ENCODE data around the gene TOR2A.

The TOR2A gene

GRCh38 chr9:127753148-127753547, 18.1 kb upstream of the TOR2A start:
- TF ChIP-seq POLR2A (IDR thresholded peaks at IDR 0.05; ENCODE audit: low read depth, low read length) (no peak), TAF1 (IDR thresholded peaks at IDR 0.05; ENCODE audit: borderline replicate concordance, low read depth, low read length) (no peak), POLR2AphosphoS5 (IDR thresholded peaks at IDR 0.05; ENCODE audit: low read depth, low read length) (no peak)
- FAIRE-seq (no peak), DNase-seq (ENCODE audit: insufficient read length) (no peak)

GRCh38 chr9:127751269-127752054, 16.4 kb upstream of the TOR2A start:
- no peak for FAIRE-seq
- DNase-seq (ENCODE audit: insufficient read length), result no peak
- TF ChIP-seq TAF1 (IDR thresholded peaks at IDR 0.05; ENCODE audit: borderline replicate concordance, low read depth, low read length) (no peak), POLR2AphosphoS5 (IDR thresholded peaks at IDR 0.05; ENCODE audit: low read depth, low read length) (no peak), POLR2A (IDR thresholded peaks at IDR 0.05; ENCODE audit: low read depth, low read length) (no peak)

- no peak for TF ChIP-seq POLR2AphosphoS5 (IDR thresholded peaks at IDR 0.05; ENCODE audit: low read depth, low read length)
- no peak for TF ChIP-seq TAF1 (IDR thresholded peaks at IDR 0.05; ENCODE audit: borderline replicate concordance, low read depth, low read length)
- no peak for TF ChIP-seq POLR2A (IDR thresholded peaks at IDR 0.05; ENCODE audit: low read depth, low read length)
- no peak for DNase-seq (ENCODE audit: insufficient read length)
- FAIRE-seq, result no peak
Observed at GRCh38 chr9:127749090-127749787, 14.1 kb upstream of the TOR2A start.

- no peak for DNase-seq (ENCODE audit: insufficient read length)
- FAIRE-seq, result no peak
- TF ChIP-seq TAF1 (IDR thresholded peaks at IDR 0.05; ENCODE audit: borderline replicate concordance, low read depth, low read length) (no peak), POLR2A (IDR thresholded peaks at IDR 0.05; ENCODE audit: low read depth, low read length) (no peak), POLR2AphosphoS5 (IDR thresholded peaks at IDR 0.05; ENCODE audit: low read depth, low read length) (no peak)
Observed at GRCh38 chr9:127746959-127747569, 12.0 kb upstream of the TOR2A start.

GRCh38 chr9:127744398-127745110, 9.5 kb upstream of the TOR2A start:
- FAIRE-seq (no peak), DNase-seq (ENCODE audit: insufficient read length) (no peak)
- TF ChIP-seq POLR2AphosphoS5 (IDR thresholded peaks at IDR 0.05; ENCODE audit: low read depth, low read length) (no peak), POLR2A (IDR thresholded peaks at IDR 0.05; ENCODE audit: low read depth, low read length) (no peak), TAF1 (IDR thresholded peaks at IDR 0.05; ENCODE audit: borderline replicate concordance, low read depth, low read length) (no peak)

- DNase-seq (ENCODE audit: insufficient read length) (no peak), FAIRE-seq (no peak)
- no peak for TF ChIP-seq POLR2A (IDR thresholded peaks at IDR 0.05; ENCODE audit: low read depth, low read length)
- no peak for TF ChIP-seq POLR2AphosphoS5 (IDR thresholded peaks at IDR 0.05; ENCODE audit: low read depth, low read length)
- no peak for TF ChIP-seq TAF1 (IDR thresholded peaks at IDR 0.05; ENCODE audit: borderline replicate concordance, low read depth, low read length)
Observed at GRCh38 chr9:127742435-127743088, 7.5 kb upstream of the TOR2A start.

GRCh38 chr9:127741831-127742434, 6.8 kb upstream of the TOR2A start:
- TF ChIP-seq POLR2A (IDR thresholded peaks at IDR 0.05; ENCODE audit: low read depth, low read length) (no peak), TAF1 (IDR thresholded peaks at IDR 0.05; ENCODE audit: borderline replicate concordance, low read depth, low read length) (no peak)
- FAIRE-seq, result no peak
- DNase-seq (ENCODE audit: insufficient read length), result no peak

- FAIRE-seq, result no peak
Observed at GRCh38 chr9:127739614-127740330, 4.7 kb upstream of the TOR2A start.

GRCh38 chr9:127738666-127739065, 3.6 kb upstream of the TOR2A start:
- no peak for DNase-seq (ENCODE audit: insufficient read length)
- no peak for TF ChIP-seq TAF1 (IDR thresholded peaks at IDR 0.05; ENCODE audit: borderline replicate concordance, low read depth, low read length)
- TF ChIP-seq POLR2AphosphoS5 (IDR thresholded peaks at IDR 0.05; ENCODE audit: low read depth, low read length), result no peak
- TF ChIP-seq POLR2A (IDR thresholded peaks at IDR 0.05; ENCODE audit: low read depth, low read length), result no peak

More at GRCh38 chr9:127739614-127740330, 4.7 kb upstream of the TOR2A start:
- DNase-seq (ENCODE audit: insufficient read length), result no peak
- TF ChIP-seq POLR2A (IDR thresholded peaks at IDR 0.05; ENCODE audit: low read depth, low read length) (no peak), POLR2AphosphoS5 (IDR thresholded peaks at IDR 0.05; ENCODE audit: low read depth, low read length) (no peak), TAF1 (IDR thresholded peaks at IDR 0.05; ENCODE audit: borderline replicate concordance, low read depth, low read length) (no peak)

More at GRCh38 chr9:127738666-127739065, 3.6 kb upstream of the TOR2A start:
- no peak for FAIRE-seq

All from GM12892 (cell line).